RWPE1 (cell line): ENCODE data around the gene CFAP410.

Experiments used
- CTCF ChIA-PET: fragments of 350-600 bp; sonication (Branson Sonifier 250); formaldehyde crosslinking; extraction: SDS; loops from one replicate; lab custom pipeline; 2021; lab: Yijun Ruan, JAX
- POLR2A ChIA-PET: fragments of 400-600 bp; formaldehyde crosslinking; extraction: SDS; loops from one replicate; lab custom pipeline; 2020; ENCODE audit warnings: antibody characterized with exemption; ENCODE audit not compliant: low non-redundant PET; lab: Yijun Ruan, JAX
- DNase-seq: peaks from one replicate; pipeline ENCODE4 v3.0.0; 2012; ENCODE audit warnings: low spot score
- H3K27ac ChIP-seq: fragments of 450-650 bp; 2 replicates; pipeline ENCODE4 v1.5.1; 2017
- TF ChIP-seq, protein P1 (sequence below): fragments of 450-650 bp; conservative IDR thresholded peaks from 2 replicates; pipeline ENCODE4 v1.5.1; 2017; ENCODE audit warnings: low read depth, mild to moderate bottlenecking

CFAP410 gene

DNA sequence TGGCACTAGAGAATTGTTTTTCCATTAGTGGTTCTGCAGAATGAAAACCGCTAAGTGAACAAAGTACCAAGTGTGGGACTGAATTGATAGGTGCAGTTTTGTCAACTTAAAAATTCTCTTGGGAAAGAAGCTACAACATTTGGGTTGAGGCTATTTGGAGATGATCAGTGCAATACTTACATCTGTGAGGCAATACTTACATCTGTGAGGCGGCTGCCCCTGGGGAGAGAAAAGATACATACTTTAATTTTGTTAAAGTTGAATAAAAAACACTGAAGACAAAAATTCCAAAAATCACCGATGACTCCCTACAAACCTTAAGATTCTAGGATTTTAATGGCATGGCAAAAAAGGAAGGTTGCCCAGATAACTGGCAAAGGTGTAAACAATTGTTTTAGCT lies 1.7 kb downstream of the CFAP410 start:
- ChIA-PET POLR2A (no interaction called here), CTCF (no interaction called here)
- DNase-seq, result no peak
- TF ChIP-seq, protein P1, sequence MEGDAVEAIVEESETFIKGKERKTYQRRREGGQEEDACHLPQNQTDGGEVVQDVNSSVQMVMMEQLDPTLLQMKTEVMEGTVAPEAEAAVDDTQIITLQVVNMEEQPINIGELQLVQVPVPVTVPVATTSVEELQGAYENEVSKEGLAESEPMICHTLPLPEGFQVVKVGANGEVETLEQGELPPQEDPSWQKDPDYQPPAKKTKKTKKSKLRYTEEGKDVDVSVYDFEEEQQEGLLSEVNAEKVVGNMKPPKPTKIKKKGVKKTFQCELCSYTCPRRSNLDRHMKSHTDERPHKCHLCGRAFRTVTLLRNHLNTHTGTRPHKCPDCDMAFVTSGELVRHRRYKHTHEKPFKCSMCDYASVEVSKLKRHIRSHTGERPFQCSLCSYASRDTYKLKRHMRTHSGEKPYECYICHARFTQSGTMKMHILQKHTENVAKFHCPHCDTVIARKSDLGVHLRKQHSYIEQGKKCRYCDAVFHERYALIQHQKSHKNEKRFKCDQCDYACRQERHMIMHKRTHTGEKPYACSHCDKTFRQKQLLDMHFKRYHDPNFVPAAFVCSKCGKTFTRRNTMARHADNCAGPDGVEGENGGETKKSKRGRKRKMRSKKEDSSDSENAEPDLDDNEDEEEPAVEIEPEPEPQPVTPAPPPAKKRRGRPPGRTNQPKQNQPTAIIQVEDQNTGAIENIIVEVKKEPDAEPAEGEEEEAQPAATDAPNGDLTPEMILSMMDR, result no peak
- no peak overlapping the region for H3K27ac ChIP-seq

DNA sequence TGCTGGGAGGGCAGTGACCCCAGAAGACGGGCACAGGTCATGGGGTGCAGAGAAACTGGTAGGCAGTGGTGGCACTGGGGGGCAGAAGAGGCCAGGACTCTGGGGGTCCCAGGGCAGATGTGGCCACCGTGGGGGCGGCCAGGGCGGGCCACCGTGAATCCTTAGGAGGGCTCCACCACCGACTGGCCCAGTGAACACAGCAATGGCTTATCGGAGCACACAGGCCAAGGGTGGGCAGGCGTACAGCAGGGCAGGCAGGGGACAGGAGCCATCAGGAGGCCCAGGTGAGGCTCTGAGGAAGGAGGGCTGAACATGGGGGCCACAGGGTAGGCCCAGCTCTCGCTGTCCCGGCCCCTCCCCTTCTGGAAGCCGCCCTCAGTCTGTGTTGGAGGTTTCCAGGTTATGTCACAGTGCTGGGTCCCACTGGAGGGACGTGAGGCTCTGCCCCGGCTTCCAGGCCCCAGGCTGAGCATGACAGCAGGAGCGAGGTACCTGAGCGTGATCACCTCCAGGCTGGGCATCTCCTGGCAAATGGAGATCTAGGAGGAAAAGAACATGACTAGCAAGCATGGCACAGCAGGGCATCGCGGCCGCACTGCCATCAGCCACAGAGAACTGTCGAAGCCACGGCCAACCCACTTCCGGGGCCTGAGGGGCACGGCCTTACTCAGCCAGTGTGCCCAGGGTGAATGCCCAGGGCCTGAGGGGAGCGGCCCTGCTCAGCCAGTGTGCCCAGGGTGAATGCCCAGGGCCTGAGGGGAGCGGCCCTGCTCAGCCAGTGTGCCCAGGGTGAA lies 3.7 kb downstream of the CFAP410 start:
- no peak overlapping the region for H3K27ac ChIP-seq
- DNase-seq, result no peak
- TF ChIP-seq, protein P1, result no peak
- ChIA-PET POLR2A (no interaction called here), CTCF (no interaction called here)

DNA sequence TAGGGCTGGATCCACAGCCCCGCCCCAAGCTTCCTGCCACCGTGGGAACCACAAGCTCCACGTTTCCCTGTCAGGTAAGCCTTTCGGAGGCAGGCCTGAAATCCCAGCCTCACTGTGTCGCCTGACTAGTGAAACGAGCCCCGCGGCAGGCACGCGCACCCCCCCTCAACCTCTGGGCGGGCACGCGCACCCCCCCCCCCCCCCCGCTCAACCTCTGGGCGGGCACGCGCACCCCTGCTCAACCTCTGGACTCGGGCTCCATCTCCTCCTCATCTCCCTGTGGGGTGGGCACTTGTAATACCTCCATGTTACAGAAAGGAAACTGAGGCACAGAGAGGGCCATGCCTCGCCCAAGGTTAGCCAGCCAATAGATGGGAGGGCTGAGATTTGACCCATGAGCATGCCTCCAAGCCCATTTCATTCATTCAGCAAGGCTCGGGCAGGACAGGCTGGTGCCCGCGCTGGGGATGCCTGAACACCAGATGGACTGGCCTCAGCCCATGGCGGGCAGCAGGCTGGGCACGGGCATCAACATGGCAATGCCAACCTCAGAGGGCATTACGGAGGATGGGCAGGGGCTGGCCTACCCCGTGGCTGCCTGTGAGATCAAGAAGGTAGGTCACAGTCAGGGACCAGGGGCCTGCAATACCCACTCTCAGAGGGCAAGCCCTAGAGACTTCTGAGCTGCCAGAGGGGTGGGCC lies 4.7 kb downstream of the CFAP410 start:
- ChIA-PET CTCF (no interaction called here), POLR2A (no interaction called here)

DNA sequence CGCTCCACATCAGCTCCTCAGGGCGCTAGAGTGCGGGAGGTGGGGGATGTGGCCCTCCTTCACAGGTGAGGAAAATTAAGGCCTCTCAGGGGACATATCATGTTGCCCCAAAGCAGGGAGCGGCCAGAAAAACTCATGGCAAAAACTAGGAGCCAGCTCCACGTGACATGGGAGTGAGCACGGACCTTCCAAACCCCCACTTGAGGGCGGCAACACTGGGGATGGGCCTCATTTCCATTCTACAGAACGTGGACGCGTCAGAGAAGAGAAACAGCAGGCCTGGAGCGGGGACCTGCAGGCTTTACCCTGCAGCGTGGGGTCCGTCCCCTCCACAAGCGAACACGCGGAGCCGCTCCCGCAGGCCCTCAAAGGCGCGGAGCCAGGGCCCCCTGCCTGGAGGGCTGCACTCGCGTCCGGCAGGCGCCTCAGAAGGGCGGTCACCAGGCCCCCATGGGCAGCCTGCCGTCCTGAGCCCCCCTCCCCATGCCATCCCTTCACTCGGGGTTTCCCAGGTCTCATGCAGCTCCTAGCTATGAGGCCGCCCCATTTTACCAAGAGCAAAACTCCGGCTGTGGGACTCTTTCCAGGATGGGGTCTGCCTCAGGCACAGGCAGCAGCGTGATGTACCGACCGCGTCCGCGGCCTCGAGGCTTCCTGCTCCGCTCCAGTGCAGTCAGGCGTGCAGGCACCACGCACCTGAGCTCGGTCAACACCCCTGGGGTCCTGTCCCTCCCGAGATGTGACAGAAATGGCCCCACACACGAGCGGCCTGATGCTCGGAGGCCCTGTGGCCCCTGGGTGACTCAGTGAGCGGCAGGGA lies 5.5 kb downstream of the CFAP410 start:
- POLR2A ChIA-PET, result no interaction called here
- no peak overlapping the region for H3K27ac ChIP-seq
- CTCF ChIA-PET, result no interaction called here
- no peak for DNase-seq
- TF ChIP-seq, protein P1, result no peak

More for the DNA sequence above, 4.7 kb downstream of the CFAP410 start:
- TF ChIP-seq, protein P1, result no peak
- no peak overlapping the region for H3K27ac ChIP-seq
- DNase-seq, result no peak

DNA sequence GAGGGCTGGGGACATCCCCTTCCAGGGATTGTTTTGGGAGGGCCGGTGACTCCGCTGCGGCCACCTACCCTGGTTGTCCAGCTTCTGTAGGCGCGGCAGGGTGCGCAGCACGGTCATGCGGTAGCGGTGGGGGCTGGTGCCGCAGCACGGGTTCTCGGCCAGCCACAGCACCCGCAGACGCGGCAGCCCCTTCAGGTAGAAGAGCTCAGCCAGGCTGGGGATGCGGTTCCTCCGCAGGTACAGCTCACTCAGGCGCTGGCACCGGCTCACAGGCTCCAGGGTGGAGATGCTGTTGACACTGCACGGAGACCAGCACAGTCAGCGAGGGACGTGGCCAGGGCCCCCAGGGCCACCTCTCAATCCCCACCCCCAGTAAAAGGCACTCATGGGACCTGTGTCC lies 6.2 kb downstream of the CFAP410 start:
- CTCF ChIA-PET, result interaction anchor here (0.6 kb wide), 1 partner anchor 122 kb away, joined by 3 read pairs; the partner anchor contains the start of gene LRRC3

DNA sequence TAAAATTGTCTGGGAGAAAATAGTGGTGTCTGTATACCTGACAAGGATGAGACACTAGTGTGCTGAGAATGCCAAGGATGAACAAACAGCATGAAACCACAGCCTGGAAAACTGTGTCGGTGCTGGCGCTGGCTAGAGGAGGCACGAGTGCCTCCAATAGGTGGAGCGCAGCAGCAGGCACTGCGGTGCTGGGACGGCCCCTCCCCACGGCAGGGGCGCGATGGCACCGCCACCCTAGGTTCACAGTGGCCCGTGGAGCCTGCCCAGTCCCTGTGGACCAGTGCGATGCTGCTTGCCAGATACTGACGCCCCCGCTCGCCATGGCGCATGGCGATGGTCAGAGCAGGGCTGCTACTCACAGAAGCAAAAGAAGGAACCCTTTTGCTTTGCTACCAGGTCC lies 6.8 kb downstream of the CFAP410 start:
- POLR2A ChIA-PET, result no interaction called here
- TF ChIP-seq, protein P1, result no peak
- no peak overlapping the region for H3K27ac ChIP-seq
- CTCF ChIA-PET, result interaction anchor here (0.6 kb wide), 1 partner anchor 123 kb away, joined by 3 read pairs; the partner anchor contains the start of gene LRRC3
- no peak for DNase-seq

More for the DNA sequence above, 6.2 kb downstream of the CFAP410 start:
- DNase-seq, result no peak
- H3K27ac ChIP-seq, result no peak overlapping the region
- POLR2A ChIA-PET, result no interaction called here
- TF ChIP-seq, protein P1, result no peak
